ENCODE measurements around the gene H3-3A.

DNA sequence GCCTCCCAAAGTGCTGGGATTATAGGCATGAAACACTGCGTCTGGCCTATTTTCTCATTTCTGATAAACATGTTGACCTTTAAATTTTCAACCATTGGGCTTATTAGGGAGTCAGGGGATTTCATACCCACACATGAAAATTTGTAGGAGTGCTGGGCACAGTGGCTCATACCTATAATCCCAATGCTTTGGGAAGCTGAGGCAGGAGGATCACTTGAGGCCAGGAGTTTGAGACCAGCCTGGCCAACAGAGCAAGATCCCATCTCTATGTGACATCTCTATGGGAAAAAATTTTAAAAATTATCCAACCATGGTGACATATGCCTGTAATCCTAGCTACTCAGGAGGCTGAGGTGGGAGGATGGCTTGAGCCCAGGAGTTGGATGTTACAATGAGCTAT lies 10.5 kb upstream of the H3-3A start:
- TF ChIP-seq, protein P1, sequence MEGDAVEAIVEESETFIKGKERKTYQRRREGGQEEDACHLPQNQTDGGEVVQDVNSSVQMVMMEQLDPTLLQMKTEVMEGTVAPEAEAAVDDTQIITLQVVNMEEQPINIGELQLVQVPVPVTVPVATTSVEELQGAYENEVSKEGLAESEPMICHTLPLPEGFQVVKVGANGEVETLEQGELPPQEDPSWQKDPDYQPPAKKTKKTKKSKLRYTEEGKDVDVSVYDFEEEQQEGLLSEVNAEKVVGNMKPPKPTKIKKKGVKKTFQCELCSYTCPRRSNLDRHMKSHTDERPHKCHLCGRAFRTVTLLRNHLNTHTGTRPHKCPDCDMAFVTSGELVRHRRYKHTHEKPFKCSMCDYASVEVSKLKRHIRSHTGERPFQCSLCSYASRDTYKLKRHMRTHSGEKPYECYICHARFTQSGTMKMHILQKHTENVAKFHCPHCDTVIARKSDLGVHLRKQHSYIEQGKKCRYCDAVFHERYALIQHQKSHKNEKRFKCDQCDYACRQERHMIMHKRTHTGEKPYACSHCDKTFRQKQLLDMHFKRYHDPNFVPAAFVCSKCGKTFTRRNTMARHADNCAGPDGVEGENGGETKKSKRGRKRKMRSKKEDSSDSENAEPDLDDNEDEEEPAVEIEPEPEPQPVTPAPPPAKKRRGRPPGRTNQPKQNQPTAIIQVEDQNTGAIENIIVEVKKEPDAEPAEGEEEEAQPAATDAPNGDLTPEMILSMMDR (IDR thresholded peaks at IDR 0.05), result no peak
- TF ChIP-seq POLR2A (IDR thresholded peaks at IDR 0.05) (no peak), EP300 (IDR thresholded peaks at IDR 0.05; ENCODE audit: low read depth) (no peak), POLR2AphosphoS5 (IDR thresholded peaks at IDR 0.05) (no peak)

Data from transverse colon (tissue), 4 donors.